GM19463 (cell line): Measurements from ENCODE around the gene NUBPL.
"Not testable (repeated sequence)": the region's sequence is repeated elsewhere in the genome, so short reads cannot be mapped to it uniquely, and the experiment has no call there.

Source experiments
- ATAC-seq: cut with Tn5 transposase; IDR thresholded peaks from one replicate; pipeline ENCODE4 v1.9.1; 2021; ENCODE audit warnings: mild to moderate bottlenecking, moderate library complexity; ENCODE audit not compliant: unreplicated experiment

Gene NUBPL

GRCh38 chr14:31668348-31668747 lies 107.1 kb downstream of the NUBPL start:
- ATAC-seq, result no peak

GRCh38 chr14:31672709-31673108 lies 111.5 kb downstream of the NUBPL start:
- no peak for ATAC-seq

- ATAC-seq, result no peak
Measured at GRCh38 chr14:31677052-31677451, 115.8 kb downstream of the NUBPL start.

- ATAC-seq, result no peak
Measured at GRCh38 chr14:31677630-31678029, 116.4 kb downstream of the NUBPL start.

- ATAC-seq, result no peak
Measured at GRCh38 chr14:31678421-31679249, 117.4 kb downstream of the NUBPL start.

GRCh38 chr14:31682768-31683167 lies 121.6 kb downstream of the NUBPL start:
- ATAC-seq, result no peak

- ATAC-seq, result no peak
Measured at GRCh38 chr14:31687726-31688125, 126.5 kb downstream of the NUBPL start.

GRCh38 chr14:31690056-31690455 lies 128.9 kb downstream of the NUBPL start:
- no peak for ATAC-seq

- no peak for ATAC-seq
Measured at GRCh38 chr14:31692376-31692781, 131.2 kb downstream of the NUBPL start.

- ATAC-seq, result no peak
Measured at GRCh38 chr14:31696378-31696777, 135.2 kb downstream of the NUBPL start.

- no peak for ATAC-seq
Measured at GRCh38 chr14:31699809-31700208, 138.6 kb downstream of the NUBPL start.

GRCh38 chr14:31700282-31701074 lies 139.3 kb downstream of the NUBPL start:
- no peak for ATAC-seq

- ATAC-seq, result no peak
Measured at GRCh38 chr14:31702130-31702529, 140.9 kb downstream of the NUBPL start.

GRCh38 chr14:31703056-31703455 lies 141.9 kb downstream of the NUBPL start:
- ATAC-seq, result no peak

- ATAC-seq, result no peak
Measured at GRCh38 chr14:31705731-31706130, 144.5 kb downstream of the NUBPL start.

- ATAC-seq, result not testable (repeated sequence)
Measured at GRCh38 chr14:31708661-31709060, 147.5 kb downstream of the NUBPL start.

- ATAC-seq, result no peak
Measured at GRCh38 chr14:31712244-31713127, 151.3 kb downstream of the NUBPL start.

GRCh38 chr14:31716208-31716607 lies 155.0 kb downstream of the NUBPL start:
- no peak for ATAC-seq

GRCh38 chr14:31717294-31718085 lies 156.3 kb downstream of the NUBPL start:
- no peak for ATAC-seq

- ATAC-seq, result no peak
Measured at GRCh38 chr14:31718585-31718984, 157.4 kb downstream of the NUBPL start.
